Epithelial cell of umbilical artery (primary cell): Measurements from ENCODE around the gene ENTREP3. TPM values are rescaled to one million over a fixed set of nuclear protein-coding genes. Genes with fewer than 3 reads are reported as not detected.

Experiments used
- total RNA-seq: library from RNA; depleted of rRNA; stranded (reverse); fragments of >200 nt; gene quantifications from 2 replicates; pipeline ENCODE4 v1.2.3, GENCODE V29; 2014

ENTREP3 gene
- 4.5 and 5.2 TPM in 2 replicates for total RNA-seq

GRCh38 chr1:155255243-155256007, at the start of gene ENTREP3:
TSS of gene ENTREP3 (minus strand) at chr1:155255483. CDS start at chr1:155254877, 606 bp downstream.

GRCh38 chr1:155301342-155301841, 46.1 kb upstream of the ENTREP3 start, which contains the start of gene PKLR:
TSS of gene PKLR (minus strand) at chr1:155301438. CDS start at chr1:155301395, 43 bp downstream.

GRCh38 chr1:155277070-155277901, 22.0 kb upstream of the ENTREP3 start, which contains the start of gene HCN3:
TSS of gene HCN3 (plus strand) at chr1:155277463. CDS start at chr1:155277591, 128 bp downstream.

GRCh38 chr1:155273343-155274245, 18.3 kb upstream of the ENTREP3 start, which contains the start of gene CLK2:
TSS of gene CLK2 (minus strand) at chr1:155273504. CDS start at chr1:155270977, 2,527 bp downstream.

GRCh38 chr1:155261852-155262673, 6.8 kb upstream of the ENTREP3 start, which contains the start of gene SCAMP3:
TSS of gene SCAMP3 (minus strand) at chr1:155262360. CDS start at chr1:155262151, 209 bp downstream.

GRCh38 chr1:155208541-155209311, 46.6 kb downstream of the ENTREP3 start, which contains the start of gene MTX1:
TSS of gene MTX1 (plus strand) at chr1:155208695. CDS start at chr1:155208805, 110 bp downstream.

GRCh38 chr1:155207806-155208540, 47.3 kb downstream of the ENTREP3 start, which contains the start of gene THBS3:
TSS of gene THBS3 (minus strand) at chr1:155207897. CDS start at chr1:155207876, 21 bp downstream.

Other genes with a start within 250 kb of the ENTREP3 start
- gene DCST2, start 221.7 kb downstream of the ENTREP3 start, total RNA-seq, result not detected in 2 replicates
- not detected in 2 replicates for gene DCST1, start 221.7 kb downstream of the ENTREP3 start, total RNA-seq
- 161 and 165 TPM in 2 replicates for gene ADAM15, start 204.2 kb downstream of the ENTREP3 start, total RNA-seq
- 8.8 and 9.7 TPM in 2 replicates for gene EFNA4, start 191.7 kb downstream of the ENTREP3 start, total RNA-seq
- 0.76 and 0.97 TPM in 2 replicates for gene EFNA3, start 176.6 kb downstream of the ENTREP3 start, total RNA-seq
- gene EFNA1, start 127.6 kb downstream of the ENTREP3 start, total RNA-seq, result 57.0 and 96.1 TPM in 2 replicates
- gene SLC50A1, start 119.6 kb downstream of the ENTREP3 start, total RNA-seq, result 33.8 and 45.1 TPM in 2 replicates
- gene DPM3, start 115.0 kb downstream of the ENTREP3 start, total RNA-seq, result 24.2 and 50.0 TPM in 2 replicates
- gene KRTCAP2, start 82.2 kb downstream of the ENTREP3 start, total RNA-seq, result 61.1 and 119 TPM in 2 replicates
- gene TRIM46, start 81.6 kb downstream of the ENTREP3 start, total RNA-seq, result 3.5 and 3.9 TPM in 2 replicates
- gene THBS3, start 47.6 kb downstream of the ENTREP3 start, total RNA-seq, result 8.2 and 12.3 TPM in 2 replicates
- 58.1 and 85.8 TPM in 2 replicates for gene MTX1, start 46.8 kb downstream of the ENTREP3 start, total RNA-seq
- 22.3 and 29.2 TPM in 2 replicates for gene SCAMP3, start 6.9 kb upstream of the ENTREP3 start, total RNA-seq
- 14.3 and 21.7 TPM in 2 replicates for gene CLK2, start 18.0 kb upstream of the ENTREP3 start, total RNA-seq
- 0.30 and 0.32 TPM in 2 replicates for gene HCN3, start 22.0 kb upstream of the ENTREP3 start, total RNA-seq
- not detected in 2 replicates for gene PKLR, start 46.0 kb upstream of the ENTREP3 start, total RNA-seq
- 529 and 554 TPM in 2 replicates for gene FDPS, start 53.4 kb upstream of the ENTREP3 start, total RNA-seq
- 8.8 and 14.9 TPM in 2 replicates for gene RUSC1, start 65.4 kb upstream of the ENTREP3 start, total RNA-seq